Activated T-cell treated with anti-CD3 and anti-CD28 coated beads, Interleukin-2, amount 50 U/mL, for 4 hours (primary cell): ENCODE data around the gene CPT1A. TPM values are rescaled to one million over a fixed set of nuclear protein-coding genes. Genes with fewer than 3 reads are reported as not detected.

Experiments used
- ATAC-seq, 2 donors: fragments of 200-7000 bp; cut with Tn5 transposase; one replicate each; pipeline ENCODE4 v1.10.0; 2021
- DNase-seq: peaks from one replicate; pipeline ENCODE4 v3.0.0-alpha.2; 2020
- H3K27me3 Mint-ChIP-seq: one replicate; pipeline ENCODE4 v1.8.0; 2021; ENCODE audit warnings: low read depth, mixed read lengths
- H3K36me3 Mint-ChIP-seq: one replicate; pipeline ENCODE4 v1.8.0; 2022; ENCODE audit warnings: mixed read lengths; ENCODE audit not compliant: insufficient read depth
- H3K4me1 Mint-ChIP-seq: one replicate; pipeline ENCODE4 v1.8.0; 2021; ENCODE audit warnings: low read depth, mixed read lengths
- H3K4me3 Mint-ChIP-seq: one replicate; pipeline ENCODE4 v1.8.0; 2021; ENCODE audit warnings: mild to moderate bottlenecking, moderate library complexity, mixed read lengths
- H3K9me3 Mint-ChIP-seq: one replicate; pipeline ENCODE4 v1.8.0; 2021; ENCODE audit warnings: mixed read lengths
- total RNA-seq, 3 donors: library from RNA; stranded (reverse); gene quantifications; one replicate each; pipeline ENCODE4 v1.2.1, GENCODE V29; 2021

CPT1A gene
- total RNA-seq, 3 donors from 2014 or later, result 12.3 to 15.8 (median 14.2) TPM

DNA sequence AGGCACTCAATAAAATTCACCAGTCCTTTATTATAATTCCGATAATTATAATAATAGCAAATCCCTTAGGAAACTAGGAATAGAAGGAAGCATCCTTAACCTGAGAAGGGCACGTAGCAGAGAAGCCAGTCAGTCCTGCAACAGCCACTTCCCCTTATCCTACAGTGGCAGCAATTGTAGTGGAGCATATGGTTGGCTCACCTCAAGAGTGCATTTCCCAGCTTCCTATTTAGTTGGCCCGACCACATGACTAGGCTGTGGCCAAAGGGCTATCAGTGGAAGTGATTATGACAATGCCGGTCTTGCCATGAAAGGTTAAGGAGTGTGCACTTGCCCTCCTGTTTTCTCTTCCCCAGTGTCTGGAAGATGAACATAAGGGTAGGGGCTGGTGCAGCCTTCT, 117.4 kb downstream of the CPT1A start:
- Mint-ChIP-seq H3K4me3 (no peak overlapping the region), H3K9me3 (peaks cover 13% of the 10 kb centered on the region), H3K4me1 (no peaks in the 10 kb centered on the region), H3K36me3 (peaks cover 14% of the 10 kb centered on the region), H3K27me3 (peaks cover 7% of the 10 kb centered on the region)
- DNase-seq (no peak), ATAC-seq (no peak)

DNA sequence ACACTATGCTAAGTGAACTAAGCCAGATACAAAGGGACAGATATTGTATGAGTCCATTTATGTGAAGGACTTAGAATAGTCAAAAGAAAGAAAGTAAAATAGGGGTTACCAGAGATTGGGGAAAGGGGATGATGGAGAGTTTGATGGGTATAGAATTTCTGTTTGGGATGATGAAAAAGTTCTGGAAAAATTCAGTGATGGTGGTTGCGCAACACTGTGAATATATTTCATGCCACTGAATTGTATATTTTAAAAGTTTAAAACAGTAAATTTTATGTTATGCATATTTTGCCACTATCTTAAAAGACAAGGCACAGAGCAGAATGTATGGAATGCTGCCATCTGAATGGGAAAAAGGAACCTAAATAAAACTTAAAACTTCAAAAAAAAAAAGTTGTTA, 119.6 kb downstream of the CPT1A start:
- peaks cover 17% of the 10 kb centered on the region for H3K9me3 Mint-ChIP-seq
- peaks cover 7% of the 10 kb centered on the region for H3K27me3 Mint-ChIP-seq
- DNase-seq (no peak), ATAC-seq (no peak)
- no peaks in the 10 kb centered on the region for H3K4me1 Mint-ChIP-seq
- H3K36me3 Mint-ChIP-seq, result peaks cover 14% of the 10 kb centered on the region
- H3K4me3 Mint-ChIP-seq, result no peak overlapping the region

DNA sequence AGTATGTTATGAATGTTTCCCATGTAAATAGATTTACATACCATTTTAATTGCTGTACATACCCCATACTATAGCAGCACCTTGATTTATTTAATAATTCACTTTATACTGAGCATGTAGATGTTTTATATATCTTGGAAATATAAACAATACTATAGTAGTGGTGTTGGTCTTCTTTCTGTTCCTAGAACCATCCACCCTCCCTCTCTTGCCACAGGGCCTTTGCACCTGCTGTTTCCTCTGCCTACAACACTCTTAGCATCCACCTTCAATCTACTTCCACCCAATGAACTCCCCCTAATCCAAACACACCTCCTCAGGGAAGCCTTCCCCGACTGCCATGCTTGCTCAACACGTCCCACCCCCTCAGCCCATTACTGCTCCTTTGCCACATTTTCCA, 120.6 kb downstream of the CPT1A start:
- no peaks in the 10 kb centered on the region for H3K4me1 Mint-ChIP-seq
- no peak overlapping the region for H3K4me3 Mint-ChIP-seq
- H3K9me3 Mint-ChIP-seq, result peaks cover 17% of the 10 kb centered on the region
- ATAC-seq (no peak), DNase-seq (no peak)
- H3K27me3 Mint-ChIP-seq, result peaks cover 7% of the 10 kb centered on the region
- H3K36me3 Mint-ChIP-seq, result peaks cover 16% of the 10 kb centered on the region

DNA sequence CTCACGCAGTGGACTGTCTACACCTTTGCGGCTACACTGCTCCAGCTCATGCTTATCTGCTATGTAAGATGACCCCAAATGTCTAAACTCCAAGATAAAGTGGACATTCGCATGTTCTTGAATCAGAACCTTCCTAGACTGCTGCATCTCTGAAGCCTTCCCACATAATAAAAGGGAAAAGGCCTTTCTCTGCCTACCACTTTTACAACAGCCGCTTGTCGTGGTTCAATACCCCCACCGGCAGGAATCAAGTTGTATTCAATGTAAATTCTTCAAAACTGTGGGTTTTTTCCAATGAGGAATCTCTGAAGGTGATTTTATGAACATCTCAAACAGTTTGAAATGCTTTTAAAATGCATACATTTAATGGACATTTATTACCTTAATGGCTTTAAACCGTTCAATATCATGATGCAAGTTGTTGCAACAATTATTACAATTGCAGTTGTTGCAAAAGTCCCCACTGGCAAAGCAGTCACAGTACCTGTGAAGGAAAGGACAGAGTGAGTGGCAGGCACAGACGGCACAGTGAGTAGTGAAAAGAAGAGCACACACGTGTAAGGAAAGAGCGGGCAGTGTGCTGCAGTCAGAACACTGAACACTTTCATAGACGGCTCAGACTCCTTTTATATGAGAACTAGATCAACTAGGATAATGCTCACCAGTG, 126.1 kb downstream of the CPT1A start:
- H3K4me3 Mint-ChIP-seq, result no peak overlapping the region
- H3K9me3 Mint-ChIP-seq, result peaks cover 17% of the 10 kb centered on the region
- ATAC-seq (no peak), DNase-seq (no peak)
- peaks cover 3% of the 10 kb centered on the region for H3K27me3 Mint-ChIP-seq
- H3K4me1 Mint-ChIP-seq, result no peaks in the 10 kb centered on the region
- peaks cover 17% of the 10 kb centered on the region for H3K36me3 Mint-ChIP-seq

DNA sequence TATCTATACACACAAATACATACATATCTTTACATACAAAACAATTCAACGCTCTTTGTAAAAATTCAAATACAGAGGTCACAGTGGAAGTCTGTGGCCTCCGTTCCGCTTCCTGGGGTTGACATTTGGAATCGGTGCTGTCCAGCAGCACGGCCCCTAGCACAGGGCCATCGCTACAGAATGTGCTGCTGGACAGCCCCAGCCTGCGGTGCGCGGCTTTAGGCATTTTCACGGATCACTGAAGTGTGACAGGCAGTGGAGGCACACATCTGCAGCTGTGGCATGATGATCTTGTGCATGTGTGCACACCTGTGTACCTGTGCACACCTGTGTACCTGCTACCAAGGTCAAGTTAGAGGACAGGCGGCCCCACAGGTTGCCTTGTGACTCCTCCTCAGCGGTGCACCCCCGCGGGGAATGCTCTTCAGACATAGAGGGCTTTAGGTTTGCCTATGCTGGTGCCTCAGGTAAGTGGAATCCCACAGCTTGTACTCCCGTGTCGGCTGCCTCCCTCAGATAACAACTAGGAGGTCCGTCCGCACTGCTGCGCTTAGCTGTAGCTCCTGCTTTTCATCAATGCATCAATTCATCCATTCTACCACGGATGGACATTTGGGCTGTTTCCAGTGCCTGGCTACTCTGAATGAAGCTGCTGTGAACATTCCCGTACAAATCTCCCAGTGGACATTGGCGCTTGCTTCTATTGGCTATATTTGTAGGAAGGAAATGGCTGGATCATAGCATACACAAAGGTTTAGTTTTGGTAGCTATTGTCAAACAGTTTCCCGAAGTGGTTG, 127.5 kb downstream of the CPT1A start:
- Mint-ChIP-seq H3K4me1 (no peaks in the 10 kb centered on the region), H3K4me3 (no peak overlapping the region), H3K36me3 (peaks cover 9% of the 10 kb centered on the region), H3K27me3 (no peaks in the 10 kb centered on the region), H3K9me3 (peaks cover 4% of the 10 kb centered on the region)
- ATAC-seq (no peak), DNase-seq (no peak)

DNA sequence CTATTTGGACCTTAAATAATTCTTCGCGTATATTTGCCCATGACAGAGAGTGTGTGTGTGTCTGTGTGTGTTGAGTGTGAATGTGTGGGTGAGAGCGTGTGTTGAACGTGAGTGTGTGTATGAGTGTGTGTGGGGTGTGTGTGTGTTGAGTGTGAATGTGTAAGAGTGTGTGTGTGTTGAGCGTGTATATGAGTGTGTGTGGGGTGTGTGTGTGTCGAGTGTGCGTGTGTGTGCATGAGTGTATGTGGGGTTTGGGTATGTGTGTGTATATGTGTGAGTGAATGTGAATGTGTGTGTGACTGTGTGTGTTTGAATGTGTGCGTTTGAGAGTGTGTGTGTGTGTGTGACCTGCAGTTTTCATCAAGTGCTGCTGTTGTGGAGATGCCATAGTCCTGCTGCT, 130.6 kb downstream of the CPT1A start:
- DNase-seq (no peak), ATAC-seq (no peak)
- Mint-ChIP-seq H3K4me1 (no peaks in the 10 kb centered on the region), H3K9me3 (no peaks in the 10 kb centered on the region), H3K27me3 (no peaks in the 10 kb centered on the region), H3K36me3 (peaks cover 7% of the 10 kb centered on the region), H3K4me3 (no peak overlapping the region)

DNA sequence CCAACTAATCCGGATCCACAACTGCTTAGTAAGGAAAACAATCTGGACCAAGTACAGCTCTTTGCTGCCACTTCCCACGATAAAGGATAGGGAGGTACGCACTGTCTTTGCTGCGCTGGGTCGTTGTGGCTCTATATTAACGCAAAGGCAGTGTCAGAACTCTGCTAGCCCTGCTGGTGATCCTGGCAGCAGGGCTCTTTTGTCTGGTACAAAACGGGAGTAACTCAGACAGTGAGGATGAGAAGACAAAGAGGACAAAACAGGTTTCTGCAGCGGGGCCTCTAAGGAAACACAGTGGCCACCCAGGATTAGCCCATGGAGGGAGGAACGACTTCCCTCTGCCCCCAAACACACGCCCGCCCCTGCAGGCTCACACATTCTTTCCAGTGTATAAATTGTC, 131.3 kb downstream of the CPT1A start:
- Mint-ChIP-seq H3K4me1 (no peaks in the 10 kb centered on the region), H3K9me3 (no peaks in the 10 kb centered on the region), H3K4me3 (no peak overlapping the region), H3K36me3 (peaks cover 2% of the 10 kb centered on the region), H3K27me3 (no peaks in the 10 kb centered on the region)
- no peak for DNase-seq
- ATAC-seq, result no peak

DNA sequence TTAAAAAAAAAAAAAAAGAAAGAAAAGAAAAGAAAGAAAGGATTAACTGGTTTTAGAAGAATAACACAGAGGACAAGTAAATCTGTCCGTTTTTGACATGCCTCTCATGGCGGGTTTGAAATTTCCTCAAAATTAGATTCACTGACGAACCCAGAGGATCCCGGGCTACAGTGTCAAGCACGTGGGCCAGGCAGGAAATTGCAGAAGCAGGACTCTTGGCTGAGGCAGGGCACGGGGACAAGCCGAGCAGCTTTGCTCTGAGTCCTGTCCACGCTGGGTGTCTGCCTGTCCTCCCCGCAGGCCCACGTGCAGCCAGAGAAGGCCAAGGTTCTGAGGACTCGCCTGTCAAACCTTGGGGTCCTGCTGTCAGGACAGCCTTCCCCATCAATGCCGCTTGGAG, 132.7 kb downstream of the CPT1A start:
- H3K4me3 Mint-ChIP-seq, result no peak overlapping the region
- no peak for ATAC-seq

DNA sequence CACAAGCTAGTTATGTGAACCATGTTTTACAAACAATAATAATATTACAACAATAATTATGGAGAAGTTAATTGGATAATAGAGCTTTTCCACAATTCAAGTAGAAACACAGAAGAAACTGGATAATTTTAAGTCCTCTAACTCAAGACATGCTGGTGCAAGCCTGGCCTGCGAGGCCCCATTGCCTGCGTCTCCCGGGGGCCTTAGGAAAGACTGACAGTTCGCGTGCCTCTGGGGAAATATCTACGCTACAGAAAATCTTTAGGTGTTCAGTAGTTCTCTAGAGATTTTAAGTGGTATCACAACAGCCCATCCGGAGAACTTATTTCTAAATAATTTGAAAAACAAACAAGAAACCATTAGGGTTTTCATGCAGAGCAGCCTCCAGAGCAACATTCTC, 134.2 kb downstream of the CPT1A start:
- no peak for ATAC-seq
- Mint-ChIP-seq H3K36me3 (peaks cover 2% of the 10 kb centered on the region), H3K9me3 (no peaks in the 10 kb centered on the region)

More for the DNA sequence above, 132.7 kb downstream of the CPT1A start:
- Mint-ChIP-seq H3K27me3 (no peaks in the 10 kb centered on the region), H3K4me1 (no peaks in the 10 kb centered on the region), H3K36me3 (peaks cover 2% of the 10 kb centered on the region), H3K9me3 (no peaks in the 10 kb centered on the region)
- DNase-seq, result no peak

DNA sequence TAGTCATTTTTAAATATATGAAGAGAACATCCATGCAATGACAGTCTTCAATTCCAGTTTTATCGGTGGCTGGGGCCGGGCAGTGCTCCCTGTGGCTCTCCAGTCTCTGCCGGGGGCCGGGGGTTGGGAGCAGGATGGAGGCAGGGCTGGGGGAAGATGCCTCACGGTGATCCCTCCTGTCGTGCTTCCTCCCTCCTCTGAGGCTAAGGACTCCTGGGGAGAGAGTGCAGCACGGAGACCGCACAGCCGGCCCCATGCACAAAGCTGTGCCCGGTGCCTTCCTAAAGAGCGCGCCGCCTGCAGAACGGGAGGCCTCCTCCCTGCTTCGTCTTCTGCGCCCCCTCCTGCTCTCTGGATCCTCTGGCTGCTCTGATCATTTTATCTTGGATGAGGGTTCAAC, 136.8 kb downstream of the CPT1A start:
- no peaks in the 10 kb centered on the region for H3K36me3 Mint-ChIP-seq
- no peak overlapping the region for H3K4me3 Mint-ChIP-seq
- no peaks in the 10 kb centered on the region for H3K4me1 Mint-ChIP-seq
- peaks cover 3% of the 10 kb centered on the region for H3K27me3 Mint-ChIP-seq
- H3K9me3 Mint-ChIP-seq, result no peaks in the 10 kb centered on the region
- ATAC-seq, result no peak
- DNase-seq, result no peak

More for the DNA sequence above, 134.2 kb downstream of the CPT1A start:
- no peak for DNase-seq
- no peak overlapping the region for H3K4me3 Mint-ChIP-seq
- H3K4me1 Mint-ChIP-seq, result no peaks in the 10 kb centered on the region
- peaks cover 3% of the 10 kb centered on the region for H3K27me3 Mint-ChIP-seq

Other genes starting within 250 kb of the CPT1A start
- gene GAL, start 157.4 kb downstream of the CPT1A start, total RNA-seq, result 1 to 10 TPM; 2.7 to 5.5 (median 3.6) TPM
- gene TESMIN, start 90.4 kb downstream of the CPT1A start, total RNA-seq, result under 1 TPM; 0.55 to 0.94 (median 0.65) TPM
- gene MRPL21, start 61.9 kb upstream of the CPT1A start, total RNA-seq, result 100 to 1,000 TPM; 106 to 130 (median 122) TPM
- 10 to 100 TPM; 26.6 to 34.0 (median 29.6) TPM for gene IGHMBP2, start 62.0 kb upstream of the CPT1A start, total RNA-seq
- gene MRGPRD, start 139.1 kb upstream of the CPT1A start, total RNA-seq, result not detected
- gene MRGPRF, start 171.3 kb upstream of the CPT1A start, total RNA-seq, result under 1 TPM in 2 of 3 donors, not detected in 1; 0.10 to 0.18 TPM
- 1 to 10 TPM; 5.8 to 8.4 (median 7.1) TPM for gene TPCN2, start 207.0 kb upstream of the CPT1A start, total RNA-seq